Measurements from ENCODE around the gene HYOU1.

- TF ChIP-seq POLR2A (IDR thresholded peaks at IDR 0.05; ENCODE audit: extremely low read depth, insufficient read length): no peak
- TF ChIP-seq CTCF (IDR thresholded peaks at IDR 0.05; ENCODE audit: low read depth, low read length): peak; percentile 68
- no peak for TF ChIP-seq MAX (IDR thresholded peaks at IDR 0.05; ENCODE audit: low read depth, low read length)
Observed at GRCh38 chr11:119065369-119065768, 8.4 kb upstream of the HYOU1 start.
